HG03378 (cell line): ENCODE data around the gene DIAPH2.
"Not testable (repeated sequence)": the region's sequence is repeated elsewhere in the genome, so short reads cannot be mapped to it uniquely, and the experiment has no call there.

Experiments
- ATAC-seq: cut with Tn5 transposase; IDR thresholded peaks from one replicate; pipeline ENCODE4 v1.9.1; 2021; ENCODE audit warnings: mild to moderate bottlenecking, moderate library complexity; ENCODE audit not compliant: unreplicated experiment

The DIAPH2 gene

GRCh38 chrX:97366237-97366636, 681.6 kb downstream of the DIAPH2 start:
- no peak for ATAC-seq

GRCh38 chrX:97367125-97367524, 682.5 kb downstream of the DIAPH2 start:
- ATAC-seq, result no peak

- no peak for ATAC-seq
Observed at GRCh38 chrX:97369947-97370346, 685.3 kb downstream of the DIAPH2 start.

GRCh38 chrX:97372001-97372766, 687.5 kb downstream of the DIAPH2 start:
- no peak for ATAC-seq

- no peak for ATAC-seq
Observed at GRCh38 chrX:97374266-97374665, 689.6 kb downstream of the DIAPH2 start.

- no peak for ATAC-seq
Observed at GRCh38 chrX:97380200-97380599, 695.6 kb downstream of the DIAPH2 start.

GRCh38 chrX:97384685-97385084, 700.0 kb downstream of the DIAPH2 start:
- ATAC-seq, result no peak

GRCh38 chrX:97387004-97387403, 702.4 kb downstream of the DIAPH2 start:
- ATAC-seq, result no peak

- ATAC-seq, result no peak
Observed at GRCh38 chrX:97389761-97390192, 705.1 kb downstream of the DIAPH2 start.

- ATAC-seq, result no peak
Observed at GRCh38 chrX:97397371-97397770, 712.7 kb downstream of the DIAPH2 start.

- peak; percentile 52 for ATAC-seq
Observed at GRCh38 chrX:97398030-97398551, 713.4 kb downstream of the DIAPH2 start.

GRCh38 chrX:97399400-97399799, 714.8 kb downstream of the DIAPH2 start:
- ATAC-seq, result peak; percentile 43

- ATAC-seq, result no peak
Observed at GRCh38 chrX:97400492-97400891, 715.9 kb downstream of the DIAPH2 start.

GRCh38 chrX:97401154-97401553, 716.5 kb downstream of the DIAPH2 start:
- ATAC-seq, result peak; percentile 56

- peak; percentile 14 for ATAC-seq
Observed at GRCh38 chrX:97401586-97402136, 717.0 kb downstream of the DIAPH2 start.

GRCh38 chrX:97402333-97402732, 717.7 kb downstream of the DIAPH2 start:
- ATAC-seq, result no peak

GRCh38 chrX:97402903-97403302, 718.3 kb downstream of the DIAPH2 start:
- no peak for ATAC-seq

GRCh38 chrX:97405031-97405660, 720.5 kb downstream of the DIAPH2 start:
- ATAC-seq, result no peak

GRCh38 chrX:97409632-97410415, 725.2 kb downstream of the DIAPH2 start:
- not testable (repeated sequence) for ATAC-seq

- ATAC-seq, result no peak
Observed at GRCh38 chrX:97416461-97416860, 731.8 kb downstream of the DIAPH2 start.

GRCh38 chrX:97429101-97429500, 744.5 kb downstream of the DIAPH2 start:
- ATAC-seq, result no peak
